OCI-LY3 (cell line): ENCODE data around the gene ZNF836.

Source experiments
- H2AFZ ChIP-seq: fragments of 200-600, 300-600 bp; shearing (Covaris generic); 2 replicates; pipeline ENCODE4 v1.6.0; 2014; ENCODE audit warnings: antibody characterized with exemption, low read depth, low read length
- H3K27ac ChIP-seq: fragments of 200-600, 300-600 bp; sonication (generic); 2 replicates; pipeline ENCODE4 v1.5.1; 2014; ENCODE audit warnings: mild to moderate bottlenecking, low read length, moderate library complexity, mixed read lengths
- H3K27me3 ChIP-seq: fragments of 200-600, 300-600 bp; sonication (generic); 2 replicates; pipeline ENCODE4 v1.6.1; 2014; ENCODE audit warnings: low read depth, low read length, mixed read lengths
- H3K36me3 ChIP-seq: fragments of 200-600, 300-600 bp; sonication (generic); replicated peaks from 2 replicates; pipeline ENCODE3; 2014; ENCODE audit warnings: low read depth, low read length, mixed read lengths
- H3K4me1 ChIP-seq: fragments of 300-600, 200-600 bp; sonication (generic); 2 replicates; pipeline ENCODE4 v1.6.1; 2014; ENCODE audit warnings: low read length, mixed read lengths
- H3K4me2 ChIP-seq: fragments of 200-600, 300-600 bp; sonication (generic); 2 replicates; pipeline ENCODE4 v1.6.1; 2014; ENCODE audit warnings: low read length, mixed read lengths
- H3K4me3 ChIP-seq: fragments of 300-600, 200-600 bp; sonication (generic); 2 replicates; pipeline ENCODE4 v1.5.1; 2014; ENCODE audit warnings: antibody characterized with exemption, mild to moderate bottlenecking, low read length, moderate library complexity
- H3K79me2 ChIP-seq: fragments of 300-600, 200-600 bp; shearing (Covaris generic); 2 replicates; pipeline ENCODE4 v1.6.1; 2014; ENCODE audit warnings: mild to moderate bottlenecking, low read length, mixed read lengths
- H3K9ac ChIP-seq: fragments of 300-600, 200-600 bp; shearing (Covaris generic); 2 replicates; pipeline ENCODE4 v1.6.0; 2014; ENCODE audit warnings: mild to moderate bottlenecking, low read length, moderate library complexity
- H3K9me3 ChIP-seq: fragments of 200-600, 300-600 bp; shearing (Covaris generic); 2 replicates; pipeline ENCODE4 v1.6.1; 2014; ENCODE audit warnings: low read length, mixed read lengths; ENCODE audit not compliant: insufficient read depth
- H4K20me1 ChIP-seq: fragments of 200-600, 300-600 bp; sonication (generic); 2 replicates; pipeline ENCODE4 v1.6.1; 2016; ENCODE audit warnings: low read length, mixed read lengths; ENCODE audit not compliant: insufficient read depth
- CTCF ChIP-seq: fragments of 200-600, 300-600 bp; sonication (generic); IDR thresholded peaks from 2 replicates; pipeline ENCODE4 v1.5.1; 2014; ENCODE audit warnings: antibody characterized with exemption, low read length, low read depth
- EZH2phosphoT487 ChIP-seq: fragments of 200-600 bp; shearing (Covaris generic); IDR thresholded peaks from 2 replicates; pipeline ENCODE4 v1.6.1; 2018; ENCODE audit warnings: antibody characterized with exemption, mixed run types, low read depth

Gene ZNF836

GRCh38 chr19:52142001-52142595 is 29.3 kb downstream of the ZNF836 start:
- Histone ChIP-seq H3K79me2 (peaks cover 7% of the 10 kb centered on the region), H3K27me3 (no peaks in the 10 kb centered on the region), H3K4me1 (peaks cover 11% of the 10 kb centered on the region), H4K20me1 (no peaks in the 10 kb centered on the region), H3K4me2 (no peak overlapping the region), H3K9ac (no peak overlapping the region), H3K27ac (no peak overlapping the region), H3K36me3 (peaks cover 3% of the 10 kb centered on the region), H2AFZ (no peak overlapping the region), H3K9me3 (peaks cover 4% of the 10 kb centered on the region; the same call in 1 of the 2 replicates), H3K4me3 (no peak overlapping the region)
- TF ChIP-seq CTCF = no peak
- no peak for TF ChIP-seq EZH2phosphoT487

DNA sequence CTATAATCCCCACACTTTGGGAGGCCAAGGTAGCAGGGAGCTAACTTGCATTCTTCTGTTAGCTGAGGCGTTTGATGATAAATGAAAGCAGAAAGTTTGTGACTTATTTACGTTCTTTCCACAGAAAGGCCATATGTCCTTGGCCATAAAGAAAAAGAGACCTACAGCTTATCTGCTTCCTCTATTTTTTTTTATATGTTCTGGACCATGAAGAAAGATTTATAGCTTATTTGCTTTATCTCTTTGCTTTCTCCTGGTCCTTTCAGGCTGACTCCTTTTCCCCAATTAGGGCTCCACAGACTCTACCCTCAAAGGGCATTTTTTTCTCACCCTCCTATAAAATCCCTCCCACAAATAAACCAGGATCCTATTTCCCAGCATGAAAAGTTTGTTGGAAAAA is 30.2 kb downstream of the ZNF836 start:
- no peak overlapping the region for H3K27ac ChIP-seq
- H3K9ac ChIP-seq = no peak overlapping the region
- H3K4me3 ChIP-seq = no peak overlapping the region
- peaks cover 11% of the 10 kb centered on the region for H3K4me1 ChIP-seq
- H2AFZ ChIP-seq = no peak overlapping the region
- H3K27me3 ChIP-seq = no peaks in the 10 kb centered on the region
- H4K20me1 ChIP-seq = no peaks in the 10 kb centered on the region
- peaks cover 8% of the 10 kb centered on the region for H3K36me3 ChIP-seq
- peaks cover 7% of the 10 kb centered on the region; the same call in 1 of the 2 replicates for H3K9me3 ChIP-seq
- no peak overlapping the region for H3K4me2 ChIP-seq
- H3K79me2 ChIP-seq = peaks cover 7% of the 10 kb centered on the region
- TF ChIP-seq EZH2phosphoT487 = no peak
- TF ChIP-seq CTCF = no peak

DNA sequence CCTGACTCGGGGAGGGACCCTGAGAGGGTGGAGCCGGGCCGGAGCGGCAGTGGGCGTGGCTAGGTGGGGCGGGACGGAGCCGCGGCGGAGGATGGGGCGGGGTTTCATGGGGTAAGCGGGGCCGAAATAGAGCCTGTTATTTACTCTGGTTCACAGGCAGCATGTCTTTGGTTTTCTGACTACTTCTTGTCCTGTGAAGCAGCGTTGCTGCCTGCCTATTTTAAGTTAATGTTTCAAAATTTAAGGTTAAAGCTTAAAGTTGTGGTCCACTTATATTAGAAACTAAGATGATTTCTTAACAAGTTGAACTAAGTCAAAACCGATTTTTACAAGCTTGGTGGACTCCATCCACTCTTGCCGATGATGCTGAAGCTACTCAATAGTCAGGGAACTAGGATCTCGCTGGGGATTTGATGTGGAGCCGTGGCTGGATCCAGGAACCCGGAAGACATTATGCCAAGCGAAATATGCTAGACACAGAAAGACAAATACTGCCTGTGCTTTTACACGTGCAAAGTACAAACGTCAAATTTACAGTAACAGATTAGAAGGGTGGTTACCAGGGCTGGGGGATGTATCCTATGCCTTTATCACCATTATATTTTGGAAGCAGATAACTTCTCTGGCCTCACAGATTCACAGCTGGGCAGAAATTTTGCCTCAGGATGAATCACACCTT is 31.2 kb downstream of the ZNF836 start:
- Histone ChIP-seq H4K20me1 (no peaks in the 10 kb centered on the region), H3K79me2 (peaks cover 7% of the 10 kb centered on the region), H3K27ac (no peak overlapping the region), H2AFZ (peak overlapping the region; percentile 99), H3K27me3 (no peaks in the 10 kb centered on the region), H3K9ac (peak overlapping the region; percentile 31), H3K4me1 (peaks cover 11% of the 10 kb centered on the region), H3K4me3 (peak overlapping the region; percentile 80), H3K9me3 (peaks cover 10% of the 10 kb centered on the region; the same call in 1 of the 2 replicates), H3K36me3 (peaks cover 13% of the 10 kb centered on the region), H3K4me2 (peak overlapping the region; percentile 63)
- TF ChIP-seq EZH2phosphoT487 = no peak
- no peak for TF ChIP-seq CTCF

DNA sequence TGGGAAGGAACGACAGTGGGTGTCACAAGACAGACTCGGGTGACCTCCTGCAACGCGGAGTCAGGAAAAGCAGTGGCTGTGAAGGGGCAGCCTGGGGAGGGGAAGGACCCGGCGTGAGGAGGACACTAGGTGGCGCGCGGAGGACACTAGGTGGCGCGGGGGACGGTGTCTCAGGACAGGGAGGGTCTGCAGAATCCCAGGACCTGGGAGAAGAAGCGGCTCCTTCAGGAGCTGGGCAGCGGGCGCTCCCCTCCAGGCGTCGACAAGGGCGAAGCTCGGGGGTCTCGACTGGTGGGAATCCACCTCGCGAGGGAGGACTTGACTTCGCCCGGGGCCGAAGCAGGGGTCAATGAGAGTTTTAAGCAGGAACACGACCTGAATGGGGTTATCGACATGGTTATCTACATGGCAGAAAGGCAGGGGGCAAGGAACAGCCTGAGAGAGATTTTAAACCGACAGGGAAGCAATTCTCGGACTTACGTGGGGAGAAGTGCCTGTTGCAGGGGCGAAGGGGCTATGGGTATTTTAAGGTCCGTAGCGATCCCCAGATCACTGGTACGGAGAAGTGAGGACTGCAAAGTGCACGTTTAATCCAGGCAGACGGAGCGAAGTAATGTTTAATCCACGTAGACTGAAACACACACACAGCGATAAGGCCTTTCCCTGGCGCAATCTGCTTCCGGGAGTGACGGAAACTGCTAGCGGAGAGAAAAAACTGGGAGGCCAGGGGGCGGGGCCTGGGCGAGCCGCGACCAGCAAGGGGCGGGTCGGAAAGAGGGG is 32.0 kb downstream of the ZNF836 start, which contains the start of gene ZNF616:
Gene ZNF616, minus strand, starts transcription at position 687 of the 780 bp plus-strand sequence. CDS start 9,426 bp downstream, outside the sequence.
- Histone ChIP-seq H3K4me3 (peak within 1 kb of the TSS; percentile 80), H3K27me3 (no peaks in the 10 kb centered on the region), H3K4me1 (peaks cover 11% of the 10 kb centered on the region), H3K36me3 (peaks cover 20% of the 10 kb centered on the region), H3K4me2 (peak within 1 kb of the TSS; percentile 99), H3K9me3 (peaks cover 14% of the 10 kb centered on the region; the same call in 1 of the 2 replicates), H2AFZ (peak within 1 kb of the TSS; percentile 99), H3K9ac (peak within 1 kb of the TSS; percentile 80), H3K79me2 (peaks cover 9% of the 10 kb centered on the region), H3K27ac (peak within 1 kb of the TSS; percentile 61), H4K20me1 (no peaks in the 10 kb centered on the region)
- peak; percentile 92 for TF ChIP-seq CTCF
- TF ChIP-seq EZH2phosphoT487 = no peak
